GM21786 (cell line): ENCODE data around the gene TMBIM4.
"Not testable (repeated sequence)": the region's sequence is repeated elsewhere in the genome, so short reads cannot be mapped to it uniquely, and the experiment has no call there.

Experiments used
- ATAC-seq: cut with Tn5 transposase; IDR thresholded peaks from one replicate; pipeline ENCODE4 v1.9.1; 2021; ENCODE audit not compliant: unreplicated experiment

TMBIM4 gene, protein sequence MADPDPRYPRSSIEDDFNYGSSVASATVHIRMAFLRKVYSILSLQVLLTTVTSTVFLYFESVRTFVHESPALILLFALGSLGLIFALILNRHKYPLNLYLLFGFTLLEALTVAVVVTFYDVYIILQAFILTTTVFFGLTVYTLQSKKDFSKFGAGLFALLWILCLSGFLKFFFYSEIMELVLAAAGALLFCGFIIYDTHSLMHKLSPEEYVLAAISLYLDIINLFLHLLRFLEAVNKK

DNA sequence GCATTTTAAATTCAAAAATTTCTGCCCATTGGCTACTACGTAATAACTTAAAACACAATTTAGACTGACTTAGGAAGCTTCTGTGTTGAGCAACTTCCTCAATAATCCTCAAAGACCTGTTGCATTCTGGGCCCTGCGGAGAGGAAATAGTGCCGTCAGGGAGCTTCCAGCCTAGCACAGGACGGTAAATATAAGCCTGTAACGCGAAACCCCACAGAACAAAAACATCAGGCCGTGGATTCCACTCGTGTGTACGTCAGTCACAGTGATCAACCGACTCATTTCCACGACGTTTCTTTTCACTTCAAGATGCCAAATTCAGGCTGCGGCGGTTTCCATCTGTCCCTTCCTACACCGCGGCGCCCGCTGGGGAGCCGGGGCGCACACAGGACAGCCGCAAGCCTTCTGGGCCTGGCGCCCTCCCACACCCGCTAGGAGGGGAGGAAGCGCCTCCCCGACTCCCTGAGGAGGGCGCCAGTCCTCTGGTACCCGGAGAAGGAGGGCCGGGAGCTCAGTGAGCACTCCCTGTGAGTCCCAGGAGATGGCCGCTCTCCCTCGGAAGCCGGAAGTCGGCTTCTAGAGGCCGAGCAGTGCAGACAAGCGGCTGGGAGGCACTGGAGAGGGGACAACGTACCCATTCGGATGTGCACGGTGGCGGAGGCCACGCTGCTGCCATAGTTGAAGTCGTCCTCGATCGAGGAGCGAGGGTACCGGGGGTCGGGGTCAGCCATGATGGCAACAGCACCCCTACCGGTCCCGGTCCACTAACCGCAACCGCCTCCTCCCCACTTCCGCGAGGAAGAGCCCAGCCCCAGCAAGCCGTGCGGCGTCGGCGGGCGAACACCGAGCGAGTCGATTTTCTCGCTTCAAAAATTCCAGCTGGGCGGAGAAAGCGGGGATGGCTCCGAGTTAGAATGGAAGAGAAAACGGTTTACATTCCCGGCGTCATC lies at the start of gene TMBIM4:
Gene TMBIM4, minus strand, starts transcription at position 776 of the 950 bp plus-strand sequence. Its CDS starts 45 bp downstream, at position 731.
- peak; percentile 83 for ATAC-seq

DNA sequence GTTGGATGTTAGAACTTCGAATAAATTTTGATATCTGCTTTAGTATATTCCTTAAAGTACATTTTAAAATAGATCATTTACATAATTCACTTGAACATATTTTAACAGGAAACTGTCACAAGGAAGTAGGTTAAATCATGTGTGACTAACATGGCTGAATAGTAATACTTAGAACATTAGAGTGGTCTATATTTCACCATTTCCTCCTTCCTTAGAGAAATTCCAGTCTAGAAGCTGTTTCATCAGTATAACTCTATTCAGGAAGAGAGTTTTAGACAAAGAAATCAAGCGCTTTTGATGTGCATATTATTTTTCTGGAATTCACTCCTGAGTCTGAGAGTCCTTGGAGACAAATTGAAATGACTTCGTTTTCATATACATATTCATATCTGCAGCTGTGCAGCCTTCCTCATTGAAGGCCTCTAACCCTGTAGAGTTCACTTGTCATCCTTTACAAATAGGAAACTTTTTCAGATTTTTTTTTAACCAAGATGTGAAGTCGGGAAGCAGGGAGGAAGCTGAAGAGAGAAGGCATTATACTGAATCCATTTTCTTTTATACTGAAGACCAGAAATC lies 47.6 kb upstream of the TMBIM4 start:
- no peak for ATAC-seq

DNA sequence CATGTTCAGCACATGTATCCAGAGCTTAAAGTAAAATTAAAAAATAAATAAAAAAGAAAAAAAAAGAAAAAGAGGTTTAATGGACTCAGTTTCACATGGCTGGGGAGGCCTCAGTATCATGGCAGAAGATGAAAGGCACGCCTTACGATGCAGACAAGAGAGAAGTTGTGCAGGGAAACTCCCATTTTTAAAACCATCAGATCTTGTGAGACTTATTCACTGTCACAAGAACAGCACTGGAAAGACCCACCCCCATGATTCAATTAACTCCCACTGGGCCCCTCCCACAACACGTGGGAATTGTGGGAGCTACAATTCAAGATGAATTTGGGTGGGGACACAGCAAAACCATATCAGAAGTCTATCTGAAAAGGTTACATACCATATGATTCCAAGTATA lies 43.2 kb upstream of the TMBIM4 start:
- ATAC-seq: not testable (repeated sequence)

DNA sequence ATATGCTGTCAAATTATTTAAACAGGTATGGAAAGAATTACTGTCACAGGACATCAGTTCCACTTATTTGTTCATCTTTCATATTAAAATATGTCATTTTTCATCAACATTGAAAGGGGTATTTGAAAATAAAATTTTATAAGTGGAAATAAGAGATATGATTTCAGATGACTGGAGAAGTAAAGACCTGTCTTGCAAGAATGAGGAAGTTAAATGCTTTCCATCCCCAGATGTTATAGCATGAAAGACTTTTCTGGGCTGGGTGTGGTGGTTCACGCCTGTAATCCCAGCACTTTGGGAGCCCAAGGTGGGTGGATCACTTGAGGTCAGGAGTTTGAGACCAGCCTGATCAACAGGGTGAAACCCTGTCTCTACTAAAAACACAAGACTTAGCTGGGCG lies 41.8 kb upstream of the TMBIM4 start:
- not testable (repeated sequence) for ATAC-seq

DNA sequence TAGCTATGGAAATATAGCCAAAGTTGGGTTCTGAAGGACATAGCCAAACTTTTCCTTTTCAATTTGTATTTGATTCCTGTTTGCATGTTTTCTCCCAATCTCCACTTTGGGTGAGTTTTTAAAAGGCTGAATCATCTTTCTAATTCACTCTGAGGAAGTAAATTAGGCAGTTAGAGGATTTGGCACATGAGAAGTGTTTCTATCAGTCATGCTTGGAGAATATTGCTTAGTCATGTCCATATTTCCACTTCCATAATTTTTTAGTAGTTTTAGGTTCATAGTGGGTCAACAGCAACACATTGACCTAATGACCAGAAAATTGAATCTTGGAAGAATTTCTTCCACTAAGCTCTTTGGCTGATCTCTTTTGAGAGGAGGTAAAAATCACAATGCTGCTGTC lies 41.0 kb upstream of the TMBIM4 start:
- no peak for ATAC-seq

DNA sequence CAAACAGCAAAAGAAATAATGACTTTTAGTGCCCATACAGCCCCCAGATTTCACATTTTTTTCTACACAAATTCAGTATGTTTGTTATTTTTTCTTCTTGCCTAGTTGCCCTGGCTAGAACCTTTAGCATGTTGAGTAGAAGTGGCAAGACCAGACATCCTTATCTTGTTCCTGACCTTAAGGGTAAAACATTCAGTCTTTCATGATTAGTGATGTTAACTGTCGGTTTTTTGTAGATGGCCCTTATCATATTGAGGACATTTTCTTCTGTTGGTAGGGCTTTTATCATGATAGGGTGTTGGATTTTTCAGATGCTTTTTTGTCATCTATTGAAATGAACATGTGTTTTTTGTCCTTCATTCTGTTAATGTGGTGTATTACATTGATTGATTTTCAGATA lies 36.3 kb upstream of the TMBIM4 start:
- no peak for ATAC-seq

DNA sequence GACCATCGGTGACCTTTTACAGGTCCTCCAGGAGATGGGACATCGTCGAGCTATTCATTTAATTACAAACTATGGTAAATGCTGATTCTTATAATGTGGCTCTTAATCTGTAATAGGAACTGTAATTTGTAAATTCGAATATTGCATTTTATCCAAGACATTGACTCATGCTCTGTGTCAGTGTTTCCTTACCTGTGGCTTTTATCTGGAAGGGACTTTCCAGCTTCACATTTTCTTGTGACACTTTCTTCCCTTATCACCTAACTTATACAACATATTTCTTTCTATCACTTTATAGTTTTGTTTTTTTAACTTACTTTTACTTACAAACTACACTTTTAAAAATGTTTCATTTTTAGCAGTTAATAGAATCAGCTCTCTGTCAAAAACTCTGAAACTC lies 34.0 kb upstream of the TMBIM4 start:
- ATAC-seq: peak; percentile 53

DNA sequence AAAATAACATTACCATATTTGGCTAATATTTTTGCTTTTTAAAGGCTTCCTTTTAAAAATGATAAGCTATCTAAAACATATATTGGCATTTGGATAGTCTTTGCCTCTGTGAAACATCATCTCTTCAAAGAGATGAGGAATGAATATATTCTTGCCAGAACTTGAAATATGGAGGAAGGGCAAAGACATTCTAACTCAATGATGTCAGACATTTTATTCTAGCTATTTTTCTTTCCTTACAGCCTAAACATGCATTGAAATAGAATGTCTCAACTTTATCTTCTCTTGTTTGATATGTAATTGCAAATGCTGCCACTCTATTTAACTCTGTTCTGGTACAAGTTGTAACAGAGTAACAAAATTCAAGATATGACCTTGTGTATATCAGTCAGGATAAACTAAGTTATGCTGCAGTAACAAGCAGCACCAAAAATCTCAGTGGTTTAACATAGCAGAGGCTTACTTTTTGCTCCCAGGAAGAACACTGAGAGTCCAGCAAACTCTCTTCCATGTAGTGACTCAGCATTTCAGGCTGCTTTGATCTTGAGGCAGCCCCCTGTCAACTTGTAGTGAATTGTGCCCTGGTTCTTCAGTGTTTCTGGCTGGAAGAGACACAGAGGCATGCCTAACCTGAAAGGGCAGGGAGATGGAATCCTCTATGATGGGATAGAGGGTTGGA lies 30.2 kb upstream of the TMBIM4 start:
- ATAC-seq: no peak

DNA sequence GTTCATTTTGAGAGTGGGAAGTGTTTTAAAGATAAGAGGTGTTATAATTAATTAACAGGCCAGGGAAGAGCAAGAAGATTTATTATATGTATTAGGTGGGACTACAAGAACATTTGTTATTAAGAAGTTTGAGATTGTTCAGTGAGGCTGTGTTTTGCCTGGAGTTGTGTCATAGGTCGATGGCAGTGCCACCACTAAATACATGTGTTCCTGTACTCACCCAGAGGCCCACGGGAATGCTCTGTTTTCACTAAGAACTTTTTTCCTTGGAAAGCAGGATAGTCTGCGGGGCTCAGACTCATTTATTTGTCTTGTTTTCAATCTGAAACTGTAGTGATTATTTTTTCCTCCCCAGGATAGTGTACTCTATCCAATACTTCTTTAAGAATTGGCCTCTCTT lies 29.3 kb upstream of the TMBIM4 start:
- no peak for ATAC-seq

DNA sequence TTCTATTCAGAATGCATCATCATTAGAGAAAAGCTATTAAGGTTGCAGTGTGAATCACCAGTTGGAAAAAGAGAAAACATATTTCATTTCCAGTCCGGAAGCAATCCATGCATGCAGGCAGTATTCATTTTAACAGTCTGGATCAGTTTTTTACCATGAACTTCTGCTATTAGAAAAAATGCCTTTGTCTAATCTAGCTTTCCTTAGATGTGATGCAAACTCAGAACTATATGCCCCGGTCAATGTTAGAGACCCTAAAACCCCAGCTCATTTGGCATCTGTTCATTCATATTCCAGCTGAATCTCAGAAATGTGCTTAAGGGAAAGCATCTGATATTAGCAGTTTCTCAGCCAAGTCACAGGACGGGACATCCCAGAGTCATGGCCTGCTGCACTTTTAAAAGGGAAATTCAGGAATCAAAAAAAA lies 27.7 kb upstream of the TMBIM4 start:
- no peak for ATAC-seq

DNA sequence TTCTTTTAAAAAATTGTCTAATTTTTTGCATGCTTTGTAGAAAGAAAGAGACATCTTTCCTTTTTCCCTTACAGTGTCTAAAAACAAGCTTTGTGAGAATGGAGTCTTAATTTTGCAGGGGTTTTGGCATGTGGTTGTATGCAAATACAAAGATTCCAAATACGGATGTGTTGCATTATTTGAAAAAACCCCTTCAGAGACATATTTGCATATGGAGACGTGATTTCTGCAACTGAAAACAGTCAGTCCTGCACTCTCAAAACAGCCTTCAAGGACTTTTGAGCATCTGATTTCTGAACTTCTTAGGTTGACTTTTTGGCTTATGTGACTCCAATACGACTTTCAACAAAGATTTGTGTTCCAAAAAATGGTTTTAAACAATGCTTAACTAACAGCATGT lies 27.0 kb upstream of the TMBIM4 start:
- peak; percentile 96 for ATAC-seq

DNA sequence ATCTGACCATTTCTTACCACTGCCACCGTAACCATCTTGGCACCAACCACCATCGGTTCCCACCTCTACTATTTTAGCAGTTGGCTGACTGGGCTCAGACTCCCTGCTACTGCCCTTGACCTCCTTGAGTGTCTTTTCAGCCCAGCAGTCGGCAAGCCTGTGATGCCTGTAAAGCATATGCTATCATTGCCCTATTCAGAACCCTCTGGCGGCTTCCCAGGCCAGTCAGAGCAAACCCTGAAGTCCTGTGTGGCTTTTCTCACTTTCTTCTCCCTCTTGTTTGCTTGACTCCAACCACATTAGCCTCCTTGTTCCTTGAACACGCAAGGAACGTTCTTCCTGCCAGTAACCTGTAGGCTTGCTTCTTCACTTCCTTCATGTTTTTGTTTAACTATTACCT lies 25.4 kb upstream of the TMBIM4 start:
- ATAC-seq: no peak

DNA sequence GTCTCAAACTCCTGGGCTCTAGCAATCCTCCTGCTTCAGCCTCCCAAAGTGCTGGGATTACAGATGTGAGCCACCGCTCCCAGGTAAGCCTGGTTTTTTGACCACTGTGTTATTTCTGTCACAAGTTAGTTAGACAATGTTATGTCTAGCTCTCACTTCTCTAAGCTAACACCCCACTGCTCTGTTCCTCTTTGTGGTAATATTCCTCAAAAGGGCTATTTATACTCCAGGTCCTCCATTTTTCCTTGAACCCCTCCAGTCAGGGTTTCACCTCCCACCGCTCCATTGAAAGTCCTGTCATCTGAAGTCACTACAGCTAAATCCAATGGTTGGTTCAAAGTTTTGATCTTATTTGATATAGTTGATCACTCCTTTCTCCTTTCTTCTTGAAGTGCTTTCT lies 24.3 kb upstream of the TMBIM4 start:
- ATAC-seq: no peak

DNA sequence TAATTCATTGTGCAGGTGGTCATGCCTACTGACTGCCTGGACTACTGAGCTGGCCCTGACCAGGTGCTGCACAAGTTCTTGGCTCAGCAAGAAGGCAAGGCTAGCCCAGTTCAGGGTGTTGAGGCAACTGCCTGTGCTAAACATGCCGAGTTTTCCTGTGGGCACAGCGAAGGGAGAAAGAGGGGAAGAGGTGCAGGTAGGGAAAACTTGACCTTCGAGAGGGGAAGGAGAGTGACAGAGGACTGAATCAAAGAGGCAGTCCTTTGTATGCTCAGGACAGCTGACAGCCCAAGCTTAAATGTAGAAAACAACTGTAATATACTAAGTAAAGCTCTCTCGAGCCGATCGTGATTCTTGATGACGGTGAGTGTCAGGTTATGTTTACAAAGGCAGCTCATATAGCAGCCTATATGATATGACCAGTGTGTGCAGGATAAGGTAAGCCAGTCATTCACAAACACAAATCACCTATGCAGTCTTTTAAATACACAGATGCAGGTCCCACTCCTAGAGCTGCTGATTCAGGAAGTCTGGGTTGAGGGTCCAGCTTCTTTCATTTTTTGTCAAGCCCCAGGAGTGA lies 21.8 kb upstream of the TMBIM4 start:
- ATAC-seq: no peak

DNA sequence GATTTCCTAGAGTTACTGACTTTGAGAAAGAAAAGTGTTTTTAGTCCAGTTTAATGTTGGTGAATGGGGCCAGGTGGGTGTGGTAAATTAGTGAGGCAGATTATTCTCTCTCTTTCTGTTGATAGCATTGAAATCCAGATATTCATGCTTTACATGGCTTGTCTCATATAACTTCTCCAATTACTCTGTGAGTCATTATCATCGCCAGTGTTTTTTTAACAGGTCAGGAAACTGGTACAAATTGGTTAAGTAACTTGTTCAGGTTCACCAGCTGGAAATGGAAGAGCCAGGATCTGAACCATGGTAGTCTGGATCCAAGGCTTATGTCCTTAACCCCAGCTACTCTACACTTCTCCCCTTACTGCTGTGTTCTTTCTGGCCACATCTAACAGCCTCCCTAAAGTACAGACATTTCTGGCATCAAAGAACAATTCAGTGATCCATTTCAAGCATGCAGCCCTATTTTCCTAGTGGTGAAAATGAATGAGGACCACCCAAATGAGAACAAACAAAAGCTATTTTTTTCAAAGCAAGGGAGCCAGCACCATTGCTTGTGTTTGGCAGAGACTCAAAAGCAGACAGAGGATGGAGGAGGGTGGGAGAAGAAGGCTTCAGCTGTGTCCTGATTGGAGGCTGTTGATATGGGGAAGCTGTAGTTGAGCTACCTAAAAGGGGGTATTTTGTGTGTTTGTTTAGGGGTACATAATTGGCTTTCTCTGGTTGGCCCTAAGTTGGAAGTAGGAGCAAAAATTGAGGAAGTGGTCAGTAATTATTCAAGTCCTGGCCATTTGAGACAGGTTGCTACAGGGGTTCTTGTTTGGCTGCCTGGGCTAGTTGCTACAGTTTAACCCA lies 20.9 kb upstream of the TMBIM4 start:
- ATAC-seq: peak; percentile 37

DNA sequence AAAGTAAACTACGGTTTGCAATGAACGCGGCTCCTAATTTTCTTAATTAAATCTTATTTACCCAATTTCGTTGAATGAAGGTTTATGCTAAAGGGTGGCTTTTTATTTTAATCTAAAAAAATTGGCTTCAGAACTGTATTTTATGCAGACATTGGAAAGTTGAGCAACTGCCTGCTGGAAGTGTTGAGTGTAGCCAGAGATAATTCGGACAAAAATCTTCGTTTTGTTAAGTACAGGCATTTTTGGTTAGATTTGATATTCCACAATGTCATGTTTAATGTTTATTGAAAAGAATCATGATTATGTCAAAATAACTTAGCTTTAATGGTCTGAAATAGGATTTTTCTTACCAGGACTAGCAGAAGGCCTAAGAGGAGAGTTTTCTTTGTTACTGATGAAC lies 20.1 kb upstream of the TMBIM4 start:
- ATAC-seq: no peak

DNA sequence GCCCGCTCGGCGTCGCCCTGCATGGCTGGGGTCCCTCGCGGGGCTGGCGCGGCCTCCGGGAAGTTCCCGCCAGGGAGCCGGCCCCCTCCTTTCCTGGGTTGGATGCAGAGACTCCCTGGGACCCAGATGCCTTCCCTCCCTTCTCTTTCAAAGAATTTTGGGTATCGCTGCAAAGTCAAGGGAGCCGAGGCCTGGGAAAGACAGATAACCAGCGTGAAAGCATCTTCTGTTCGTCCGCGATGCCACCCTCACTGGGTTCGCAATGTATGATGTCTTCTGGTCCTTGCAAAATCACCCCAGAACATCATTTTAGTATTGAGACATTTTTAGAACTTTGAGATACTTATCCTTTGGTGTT lies 19.7 kb upstream of the TMBIM4 start:
- no peak for ATAC-seq

DNA sequence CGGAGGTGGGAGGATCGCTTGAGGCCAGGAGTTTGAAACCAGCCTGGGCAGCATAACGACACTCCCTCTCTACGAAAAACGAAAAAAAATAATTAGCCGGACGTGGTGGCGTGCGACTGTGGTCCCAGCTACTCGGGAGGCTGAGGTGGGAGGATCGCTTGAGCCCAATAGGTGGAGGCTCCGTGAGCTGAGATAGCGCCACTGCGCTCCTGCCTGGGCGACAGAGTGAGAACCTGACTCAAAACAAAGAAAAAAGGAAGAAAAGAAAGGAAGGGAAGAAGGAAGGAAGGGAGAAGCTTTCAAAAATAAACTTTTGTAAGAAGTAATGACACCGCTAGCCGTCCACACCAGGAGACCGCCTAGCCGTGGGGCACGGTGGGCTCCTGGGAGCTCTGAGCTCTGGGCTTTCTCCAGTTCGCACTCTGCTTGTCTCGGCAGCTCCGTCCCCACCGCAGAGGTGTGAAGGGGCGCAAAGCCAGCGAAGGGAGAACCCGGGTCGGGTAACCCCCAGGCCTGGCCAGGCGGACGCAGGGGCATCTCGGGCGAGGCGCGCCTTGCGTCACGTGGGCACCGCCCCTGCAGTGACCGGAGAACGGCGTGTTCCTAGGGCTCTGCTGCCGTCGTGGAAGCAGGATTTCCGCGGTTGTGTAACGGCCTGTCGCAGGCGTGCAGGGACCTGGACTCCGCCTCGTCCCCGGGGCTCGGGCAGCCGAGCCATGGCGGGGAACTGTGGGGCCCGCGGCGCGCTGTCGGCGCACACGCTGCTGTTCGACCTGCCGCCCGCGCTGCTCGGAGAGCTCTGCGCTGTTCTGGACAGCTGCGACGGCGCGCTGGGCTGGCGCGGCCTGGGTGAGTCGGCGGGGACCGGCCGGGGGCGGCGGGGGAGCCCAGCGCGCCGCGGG lies 19.0 kb upstream of the TMBIM4 start, which contains the start of gene IRAK3:
Gene IRAK3, plus strand, starts transcription at position 631 of the 902 bp plus-strand sequence. Its CDS starts 86 bp downstream, at position 717.
- ATAC-seq: peak; percentile 67

DNA sequence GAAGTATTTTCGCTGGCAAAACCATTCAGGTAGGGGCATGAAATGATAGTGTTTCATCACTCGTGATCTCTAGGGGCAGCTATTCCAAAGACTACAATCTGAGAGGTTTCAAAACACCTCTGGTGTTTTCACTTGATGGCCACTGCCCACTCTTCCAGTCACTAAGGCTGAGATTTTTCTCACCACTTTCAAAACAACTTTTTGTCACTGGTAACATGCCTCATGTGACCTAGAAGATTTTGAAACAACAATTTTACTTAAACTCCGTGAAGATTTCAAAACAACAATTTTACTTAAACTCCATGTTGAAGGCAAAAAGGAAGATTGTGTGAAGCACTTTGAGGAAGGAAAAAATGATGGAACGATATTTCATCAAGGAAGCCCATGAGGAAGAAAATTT lies 18.0 kb upstream of the TMBIM4 start:
- ATAC-seq: no peak
